ENCODE results near the gene MAP3K8. TPM values are rescaled to one million over a fixed set of nuclear protein-coding genes. Genes with fewer than 3 reads are reported as not detected.

MAP3K8 gene
- polyA plus RNA-seq, 1 donor from 2014 or later = 1.5 TPM

GRCh38 chr10:30488316-30488715 lies 54.3 kb downstream of the MAP3K8 start:
- no peaks in the 10 kb centered on the region for H3K27me3 ChIP-seq (ENCODE audit: insufficient read depth, low read depth, low read length)
- no peaks in the 10 kb centered on the region for H3K9me2 ChIP-seq (ENCODE audit: insufficient read depth, low read length)
- H4K20me1 ChIP-seq (ENCODE audit: insufficient read depth) = no peaks in the 10 kb centered on the region
- no peak overlapping the region for H2AFZ ChIP-seq (ENCODE audit: low read depth, low read length)
- no peaks in the 10 kb centered on the region for H3K36me3 ChIP-seq (ENCODE audit: insufficient read depth, low read length)
- TF ChIP-seq EZH2 (IDR thresholded peaks at IDR 0.05; ENCODE audit: borderline replicate concordance, insufficient read depth, low read length, poor library complexity, severe bottlenecking) (no peak), CTCF (IDR thresholded peaks at IDR 0.05; ENCODE audit: poor library complexity, severe bottlenecking) (no peak), SMC3 (conservative IDR thresholded peaks at IDR 0.05; ENCODE audit: poor library complexity) (no peak), EP300 (conservative IDR thresholded peaks at IDR 0.05; ENCODE audit: poor library complexity, severe bottlenecking) (no peak), RAD21 (conservative IDR thresholded peaks at IDR 0.05) (no peak), REST (IDR thresholded peaks at IDR 0.05; ENCODE audit: borderline replicate concordance) (no peak), MXI1 (conservative IDR thresholded peaks at IDR 0.05; ENCODE audit: poor library complexity, severe bottlenecking) (no peak), POLR2AphosphoS5 (IDR thresholded peaks at IDR 0.05) (no peak), TAF1 (IDR thresholded peaks at IDR 0.05; ENCODE audit: low read depth) (no peak)
- H3F3A ChIP-seq (ENCODE audit: insufficient read depth, low read length, poor library complexity, severe bottlenecking) = no peaks in the 10 kb centered on the region
- no peaks in the 10 kb centered on the region for H3K79me2 ChIP-seq (replicated peaks; ENCODE audit: insufficient read depth, low read length)
- no peak overlapping the region for H3K9ac ChIP-seq (ENCODE audit: low read length)
- no peak overlapping the region for H3K4me3 ChIP-seq (ENCODE audit: low read length)
- no peak overlapping the region for H3K4me2 ChIP-seq (ENCODE audit: low read length)
- no peak overlapping the region for H3K27ac ChIP-seq (ENCODE audit: low read length)
- no peaks in the 10 kb centered on the region for H3K9me3 ChIP-seq (ENCODE audit: low read length)

- H3K9ac ChIP-seq (ENCODE audit: low read length) = no peak overlapping the region
- H3K36me3 ChIP-seq (ENCODE audit: insufficient read depth, low read length) = no peaks in the 10 kb centered on the region
- H3K4me3 ChIP-seq (ENCODE audit: low read length) = no peak overlapping the region
- H3K9me3 ChIP-seq (ENCODE audit: low read length) = no peaks in the 10 kb centered on the region
- H3K27ac ChIP-seq (ENCODE audit: low read length) = no peak overlapping the region
- H3K9me2 ChIP-seq (ENCODE audit: insufficient read depth, low read length) = no peaks in the 10 kb centered on the region
- no peaks in the 10 kb centered on the region for H3F3A ChIP-seq (ENCODE audit: insufficient read depth, low read length, poor library complexity, severe bottlenecking)
- no peak overlapping the region for H3K4me2 ChIP-seq (ENCODE audit: low read length)
- no peaks in the 10 kb centered on the region for H4K20me1 ChIP-seq (ENCODE audit: insufficient read depth)
- H2AFZ ChIP-seq (ENCODE audit: low read depth, low read length) = no peak overlapping the region
- no peaks in the 10 kb centered on the region for H3K27me3 ChIP-seq (ENCODE audit: insufficient read depth, low read depth, low read length)
- no peaks in the 10 kb centered on the region for H3K79me2 ChIP-seq (replicated peaks; ENCODE audit: insufficient read depth, low read length)
- no peak for TF ChIP-seq CTCF (IDR thresholded peaks at IDR 0.05; ENCODE audit: poor library complexity, severe bottlenecking)
- no peak for TF ChIP-seq EZH2 (IDR thresholded peaks at IDR 0.05; ENCODE audit: borderline replicate concordance, insufficient read depth, low read length, poor library complexity, severe bottlenecking)
- no peak for TF ChIP-seq MXI1 (conservative IDR thresholded peaks at IDR 0.05; ENCODE audit: poor library complexity, severe bottlenecking)
- no peak for TF ChIP-seq EP300 (conservative IDR thresholded peaks at IDR 0.05; ENCODE audit: poor library complexity, severe bottlenecking)
- TF ChIP-seq POLR2AphosphoS5 (IDR thresholded peaks at IDR 0.05) = no peak
- no peak for TF ChIP-seq REST (IDR thresholded peaks at IDR 0.05; ENCODE audit: borderline replicate concordance)
- no peak for TF ChIP-seq RAD21 (conservative IDR thresholded peaks at IDR 0.05)
- TF ChIP-seq SMC3 (conservative IDR thresholded peaks at IDR 0.05; ENCODE audit: poor library complexity) = no peak
- no peak for TF ChIP-seq TAF1 (IDR thresholded peaks at IDR 0.05; ENCODE audit: low read depth)
Observed at GRCh38 chr10:30489346-30489745, 55.4 kb downstream of the MAP3K8 start.
